Mesothelial cell of epicardium (in vitro differentiated cells): Measurements from ENCODE around the gene CYB5D1. TPM values are rescaled to one million over a fixed set of nuclear protein-coding genes. Genes with fewer than 3 reads are reported as not detected.

ENCODE experiments used
- DNase-seq, 2 experiments: peaks; one replicate each; pipeline ENCODE4 v3.0.0; 2021; ENCODE audit warnings: low spot score in 2 of 2; ENCODE audit not compliant: unreplicated experiment in 2 of 2
- H3K27ac Mint-ChIP-seq: 2 replicates; pipeline ENCODE4 v1.8.0; 2021; ENCODE audit warnings: mixed read lengths
- H3K27me3 Mint-ChIP-seq: 2 replicates; pipeline ENCODE4 v1.8.0; 2021; ENCODE audit warnings: low read depth, mixed read lengths
- H3K36me3 Mint-ChIP-seq: 2 replicates; pipeline ENCODE4 v1.8.0; 2021; ENCODE audit warnings: mixed read lengths
- H3K4me1 Mint-ChIP-seq: 2 replicates; pipeline ENCODE4 v1.8.0; 2021; ENCODE audit warnings: mixed read lengths
- H3K4me3 Mint-ChIP-seq: 2 replicates; pipeline ENCODE4 v1.8.0; 2021; ENCODE audit warnings: mild to moderate bottlenecking, moderate library complexity, mixed read lengths
- H3K9me3 Mint-ChIP-seq: 2 replicates; pipeline ENCODE4 v1.8.0; 2021; ENCODE audit warnings: mixed read lengths
- total RNA-seq: library from RNA; stranded (reverse); gene quantifications from 3 replicates; pipeline ENCODE4 v1.2.1, GENCODE V29; 2021
- TF ChIP-seq, protein P1 (sequence below): fragments of 200-600 bp; sonication (generic); IDR thresholded peaks from one replicate; pipeline ENCODE4 v1.5.0; 2021; ENCODE audit warnings: antibody characterized with exemption; ENCODE audit not compliant: unreplicated experiment

The CYB5D1 gene
- total RNA-seq, 1 donor from 2014 or later: 13.0 TPM

DNA sequence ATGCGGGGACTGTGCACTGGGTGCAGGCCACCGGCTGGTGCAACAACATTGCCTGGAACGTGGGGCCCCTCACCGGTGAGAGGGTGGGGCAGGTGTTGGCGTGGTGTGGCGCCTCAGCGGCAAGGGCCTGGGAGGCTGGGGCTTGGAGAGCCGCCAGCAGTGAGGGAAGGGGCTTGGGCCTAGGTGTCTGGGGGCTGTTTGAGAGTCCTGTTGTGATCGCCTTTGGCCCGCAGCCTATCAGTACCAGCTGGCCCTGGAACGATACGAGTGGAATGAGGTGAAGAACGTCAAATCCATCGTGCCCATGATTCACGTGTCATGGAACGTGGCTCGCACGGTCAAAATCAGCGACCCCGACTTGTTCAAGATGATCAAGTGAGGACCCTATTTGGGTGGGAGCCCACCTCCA lies 5.5 kb upstream of the CYB5D1 start:
- no peak for DNase-seq
- Mint-ChIP-seq H3K36me3 (peaks cover 17% of the 10 kb centered on the region), H3K4me3 (no peak overlapping the region), H3K27ac (no peak overlapping the region), H3K9me3 (no peaks in the 10 kb centered on the region), H3K27me3 (no peaks in the 10 kb centered on the region), H3K4me1 (peaks cover 13% of the 10 kb centered on the region)
- TF ChIP-seq, protein P1, sequence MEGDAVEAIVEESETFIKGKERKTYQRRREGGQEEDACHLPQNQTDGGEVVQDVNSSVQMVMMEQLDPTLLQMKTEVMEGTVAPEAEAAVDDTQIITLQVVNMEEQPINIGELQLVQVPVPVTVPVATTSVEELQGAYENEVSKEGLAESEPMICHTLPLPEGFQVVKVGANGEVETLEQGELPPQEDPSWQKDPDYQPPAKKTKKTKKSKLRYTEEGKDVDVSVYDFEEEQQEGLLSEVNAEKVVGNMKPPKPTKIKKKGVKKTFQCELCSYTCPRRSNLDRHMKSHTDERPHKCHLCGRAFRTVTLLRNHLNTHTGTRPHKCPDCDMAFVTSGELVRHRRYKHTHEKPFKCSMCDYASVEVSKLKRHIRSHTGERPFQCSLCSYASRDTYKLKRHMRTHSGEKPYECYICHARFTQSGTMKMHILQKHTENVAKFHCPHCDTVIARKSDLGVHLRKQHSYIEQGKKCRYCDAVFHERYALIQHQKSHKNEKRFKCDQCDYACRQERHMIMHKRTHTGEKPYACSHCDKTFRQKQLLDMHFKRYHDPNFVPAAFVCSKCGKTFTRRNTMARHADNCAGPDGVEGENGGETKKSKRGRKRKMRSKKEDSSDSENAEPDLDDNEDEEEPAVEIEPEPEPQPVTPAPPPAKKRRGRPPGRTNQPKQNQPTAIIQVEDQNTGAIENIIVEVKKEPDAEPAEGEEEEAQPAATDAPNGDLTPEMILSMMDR: no peak

DNA sequence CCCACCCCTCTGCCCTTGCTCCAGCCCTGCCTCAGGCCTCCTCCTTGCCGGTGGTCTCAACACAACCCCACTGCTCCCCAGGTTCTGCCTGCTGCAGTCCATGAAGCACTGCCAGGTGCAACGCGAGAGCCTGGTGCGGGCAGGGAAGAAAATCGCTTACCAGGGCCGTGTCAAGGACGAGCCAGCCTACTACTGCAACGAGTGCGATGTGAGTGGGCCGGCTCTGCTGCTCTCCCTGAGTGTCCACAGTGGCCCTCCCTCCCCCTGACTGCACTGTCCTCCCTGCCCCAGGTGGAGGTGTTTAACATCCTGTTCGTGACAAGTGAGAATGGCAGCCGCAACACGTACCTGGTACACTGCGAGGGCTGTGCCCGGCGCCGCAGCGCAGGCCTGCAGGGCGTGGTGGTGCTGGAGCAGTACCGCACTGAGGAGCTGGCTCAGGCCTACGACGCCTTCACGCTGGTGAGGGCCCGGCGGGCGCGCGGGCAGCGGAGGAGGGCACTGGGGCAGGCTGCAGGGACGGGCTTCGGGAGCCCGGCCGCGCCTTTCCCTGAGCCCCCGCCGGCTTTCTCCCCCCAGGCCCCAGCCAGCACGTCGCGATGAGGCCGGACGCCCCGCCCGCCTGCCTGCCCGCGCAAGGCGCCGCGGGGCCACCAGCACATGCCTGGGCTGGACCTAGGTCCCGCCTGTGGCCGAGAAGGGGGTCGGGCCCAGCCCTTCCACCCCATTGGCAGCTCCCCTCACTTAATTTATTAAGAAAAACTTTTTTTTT lies 4.7 kb upstream of the CYB5D1 start:
- peaks cover 13% of the 10 kb centered on the region for H3K4me1 Mint-ChIP-seq
- H3K4me3 Mint-ChIP-seq: no peak overlapping the region
- H3K9me3 Mint-ChIP-seq: no peaks in the 10 kb centered on the region

DNA sequence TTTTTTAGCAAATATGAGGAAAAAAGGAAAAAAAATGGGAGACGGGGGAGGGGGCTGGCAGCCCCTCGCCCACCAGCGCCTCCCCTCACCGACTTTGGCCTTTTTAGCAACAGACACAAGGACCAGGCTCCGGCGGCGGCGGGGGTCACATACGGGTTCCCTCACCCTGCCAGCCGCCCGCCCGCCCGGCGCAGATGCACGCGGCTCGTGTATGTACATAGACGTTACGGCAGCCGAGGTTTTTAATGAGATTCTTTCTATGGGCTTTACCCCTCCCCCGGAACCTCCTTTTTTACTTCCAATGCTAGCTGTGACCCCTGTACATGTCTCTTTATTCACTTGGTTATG lies 4.1 kb upstream of the CYB5D1 start:
- TF ChIP-seq, protein P1: no peak
- Mint-ChIP-seq H3K4me1 (peaks cover 13% of the 10 kb centered on the region), H3K4me3 (no peak overlapping the region), H3K27ac (no peak overlapping the region), H3K9me3 (no peaks in the 10 kb centered on the region), H3K27me3 (no peaks in the 10 kb centered on the region), H3K36me3 (peaks cover 15% of the 10 kb centered on the region)
- no peak for DNase-seq

More for the DNA sequence above, 4.7 kb upstream of the CYB5D1 start:
- no peak for DNase-seq
- peaks cover 17% of the 10 kb centered on the region for H3K36me3 Mint-ChIP-seq
- H3K27ac Mint-ChIP-seq: no peak overlapping the region
- TF ChIP-seq, protein P1: no peak
- H3K27me3 Mint-ChIP-seq: no peaks in the 10 kb centered on the region

DNA sequence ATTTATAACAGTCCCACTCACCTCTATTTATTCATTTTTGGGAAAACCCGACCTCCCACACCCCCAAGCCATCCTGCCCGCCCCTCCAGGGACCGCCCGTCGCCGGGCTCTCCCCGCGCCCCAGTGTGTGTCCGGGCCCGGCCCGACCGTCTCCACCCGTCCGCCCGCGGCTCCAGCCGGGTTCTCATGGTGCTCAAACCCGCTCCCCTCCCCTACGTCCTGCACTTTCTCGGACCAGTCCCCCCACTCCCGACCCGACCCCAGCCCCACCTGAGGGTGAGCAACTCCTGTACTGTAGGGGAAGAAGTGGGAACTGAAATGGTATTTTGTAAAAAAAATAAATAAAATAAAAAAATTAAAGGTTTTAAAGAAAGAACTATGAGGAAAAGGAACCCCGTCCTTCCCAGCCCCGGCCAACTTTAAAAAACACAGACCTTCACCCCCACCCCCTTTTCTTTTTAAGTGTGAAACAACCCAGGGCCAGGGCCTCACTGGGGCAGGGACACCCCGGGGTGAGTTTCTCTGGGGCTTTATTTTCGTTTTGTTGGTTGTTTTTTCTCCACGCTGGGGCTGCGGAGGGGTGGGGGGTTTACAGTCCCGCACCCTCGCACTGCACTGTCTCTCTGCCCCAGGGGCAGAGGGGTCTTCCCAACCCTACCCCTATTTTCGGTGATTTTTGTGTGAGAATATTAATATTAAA lies 3.6 kb upstream of the CYB5D1 start:
- no peaks in the 10 kb centered on the region for H3K9me3 Mint-ChIP-seq
- peak overlapping the region; percentile 41 for H3K4me3 Mint-ChIP-seq
- DNase-seq: no peak
- peaks cover 15% of the 10 kb centered on the region for H3K4me1 Mint-ChIP-seq
- H3K27me3 Mint-ChIP-seq: no peaks in the 10 kb centered on the region
- H3K27ac Mint-ChIP-seq: no peak overlapping the region
- TF ChIP-seq, protein P1: no peak
- H3K36me3 Mint-ChIP-seq: peaks cover 15% of the 10 kb centered on the region

DNA sequence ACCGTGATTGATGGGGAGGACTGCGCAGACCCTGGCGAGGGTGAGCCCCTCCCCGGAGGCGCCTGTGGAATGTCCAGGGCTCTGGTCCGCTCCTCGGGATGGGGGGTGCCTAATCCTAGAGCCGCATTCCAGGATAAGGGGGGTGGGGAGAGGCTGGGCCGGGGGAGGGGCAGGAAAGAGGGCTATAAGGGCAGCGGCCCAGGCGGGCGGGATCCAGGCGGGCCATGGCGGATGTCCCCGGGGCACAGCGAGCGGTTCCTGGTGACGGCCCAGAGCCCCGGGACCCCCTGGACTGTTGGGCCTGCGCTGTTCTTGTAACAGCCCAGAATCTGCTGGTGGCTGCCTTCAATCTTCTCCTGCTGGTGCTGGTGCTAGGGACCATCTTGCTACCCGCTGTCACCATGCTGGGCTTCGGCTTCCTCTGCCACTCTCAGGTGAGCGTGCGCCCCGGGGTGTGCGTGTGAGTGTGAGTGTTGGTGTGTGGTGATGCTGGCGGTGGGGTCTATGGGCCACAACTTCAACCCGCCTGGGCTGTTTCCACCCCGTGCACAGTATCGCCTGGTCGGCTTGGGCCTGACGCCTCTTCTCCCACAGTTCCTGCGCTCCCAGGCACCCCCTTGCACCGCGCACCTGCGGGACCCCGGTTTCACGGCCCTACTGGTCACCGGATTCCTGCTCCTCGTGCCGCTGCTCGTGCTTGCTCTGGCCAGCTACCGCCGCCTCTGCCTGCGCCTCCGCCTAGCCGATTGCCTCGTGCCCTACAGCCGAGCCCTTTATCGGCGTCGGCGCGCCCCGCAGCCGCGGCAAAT lies 2.7 kb upstream of the CYB5D1 start, which contains the start of gene TMEM88:
Gene TMEM88 (plus strand): TSS at position 216 of the 809 bp plus-strand sequence. CDS start 9 bp downstream, at position 225.
- Mint-ChIP-seq H3K4me3 (peak within 1 kb of the TSS; percentile 41), H3K27ac (no peak within 1 kb of the TSS), H3K27me3 (no peaks in the 10 kb centered on the region), H3K4me1 (peaks cover 15% of the 10 kb centered on the region), H3K9me3 (no peaks in the 10 kb centered on the region), H3K36me3 (peaks cover 8% of the 10 kb centered on the region)
- TF ChIP-seq, protein P1: no peak
- DNase-seq: no peak
